GM19328 (cell line): ENCODE data around the gene UHRF2.
"Not testable (repeated sequence)": the region's sequence is repeated elsewhere in the genome, so short reads cannot be mapped to it uniquely, and the experiment has no call there.

Experiments used
- ATAC-seq: cut with Tn5 transposase; IDR thresholded peaks from one replicate; pipeline ENCODE4 v1.9.1; 2021; ENCODE audit warnings: mild to moderate bottlenecking, moderate library complexity; ENCODE audit not compliant: unreplicated experiment

Gene UHRF2

GRCh38 chr9:6479959-6480358 is 67.0 kb downstream of the UHRF2 start:
- no peak for ATAC-seq

DNA sequence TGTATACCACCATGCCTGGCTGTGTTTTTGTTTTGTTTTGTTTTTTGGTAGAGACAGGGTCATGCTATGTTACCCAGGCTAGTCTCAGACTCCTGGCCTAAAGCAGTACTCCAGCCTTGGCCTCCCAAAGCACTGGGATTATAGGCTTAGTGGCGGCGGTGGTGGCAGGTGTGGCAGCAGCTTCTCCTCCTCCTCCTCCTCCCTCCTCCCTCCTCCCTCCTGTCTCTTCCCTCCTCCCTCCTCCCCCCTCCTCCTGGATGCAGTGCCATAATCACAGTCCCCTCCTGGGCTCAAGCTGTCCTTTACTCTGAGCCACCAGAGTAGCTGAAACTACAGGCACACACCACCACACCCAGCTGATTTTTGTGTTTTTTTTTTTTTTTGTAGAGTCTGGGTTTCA is 71.2 kb downstream of the UHRF2 start:
- ATAC-seq, result no peak

GRCh38 chr9:6488395-6488794 is 75.4 kb downstream of the UHRF2 start:
- no peak for ATAC-seq

- ATAC-seq, result no peak
Measured at GRCh38 chr9:6489099-6489498, 76.1 kb downstream of the UHRF2 start.

- ATAC-seq, result no peak
Measured at GRCh38 chr9:6490863-6491262, 77.9 kb downstream of the UHRF2 start.

DNA sequence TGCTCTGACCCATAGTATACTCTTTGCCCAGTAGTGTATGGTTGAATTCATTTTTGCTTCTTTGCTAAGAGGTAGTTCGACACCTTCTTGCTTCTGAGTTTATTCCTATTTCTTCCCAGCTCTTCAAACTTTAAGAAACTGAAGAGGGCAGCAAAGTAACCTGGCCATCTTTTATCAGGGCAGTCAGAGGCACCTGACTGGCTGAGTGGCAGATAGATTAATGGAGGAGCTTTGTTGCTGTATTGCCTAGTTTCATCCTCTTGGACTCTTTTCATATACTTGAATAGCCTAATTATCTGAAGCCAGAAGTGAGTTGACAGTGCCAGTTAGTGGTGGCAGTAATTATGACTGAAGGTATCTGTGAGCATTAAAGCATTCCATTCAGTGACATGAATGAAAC is 82.5 kb downstream of the UHRF2 start:
- ATAC-seq, result no peak

GRCh38 chr9:6498982-6499381 is 86.0 kb downstream of the UHRF2 start:
- no peak for ATAC-seq

GRCh38 chr9:6501526-6502210 is 88.7 kb downstream of the UHRF2 start:
- no peak for ATAC-seq

DNA sequence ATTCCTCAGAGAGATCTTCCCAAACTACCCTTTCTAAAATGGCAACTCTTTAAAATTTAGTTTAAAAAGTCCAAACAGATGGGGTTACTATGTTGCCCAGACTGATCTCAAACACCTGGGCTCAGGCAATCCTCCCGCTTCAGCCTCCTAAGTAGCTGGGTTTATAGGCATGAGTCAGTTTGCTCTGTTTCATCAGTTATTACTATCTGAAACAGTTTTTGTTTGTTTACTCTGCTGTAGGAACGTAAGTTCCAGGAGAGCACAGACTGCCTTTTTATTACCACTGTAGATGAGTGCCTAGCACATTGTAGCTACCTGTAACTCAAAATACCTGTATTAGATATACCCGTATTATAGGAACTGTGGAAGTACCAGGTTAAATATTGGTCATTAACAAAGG is 89.4 kb downstream of the UHRF2 start:
- no peak for ATAC-seq

- ATAC-seq, result no peak
Measured at GRCh38 chr9:6506571-6506970, 93.6 kb downstream of the UHRF2 start.

DNA sequence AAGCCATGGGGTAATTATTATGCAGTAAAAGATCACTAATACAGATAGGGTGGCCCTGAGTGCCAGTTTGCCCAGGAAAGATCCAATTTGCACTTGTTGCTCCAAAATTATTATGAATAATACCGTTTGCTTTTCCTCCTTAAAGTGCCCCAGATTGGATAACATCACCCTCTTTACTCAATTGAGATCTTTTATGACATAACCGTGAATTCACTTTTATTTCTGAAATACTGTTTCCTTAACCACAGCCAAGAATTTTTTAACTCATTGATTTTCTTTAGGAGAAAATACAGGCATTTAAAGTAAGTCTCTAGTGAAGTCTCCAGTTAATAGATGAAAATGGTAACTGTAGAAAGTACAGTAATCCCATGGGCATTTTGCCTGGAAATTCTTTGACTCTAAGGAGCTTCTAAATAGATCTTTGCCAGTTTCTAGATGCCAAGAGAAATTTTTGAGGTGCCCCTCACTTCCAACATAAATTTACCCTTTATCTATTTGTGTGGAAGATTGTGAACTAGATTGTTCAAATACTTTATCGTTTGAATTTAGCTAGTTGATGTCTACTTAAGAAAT is 99.2 kb downstream of the UHRF2 start:
- no peak for ATAC-seq

DNA sequence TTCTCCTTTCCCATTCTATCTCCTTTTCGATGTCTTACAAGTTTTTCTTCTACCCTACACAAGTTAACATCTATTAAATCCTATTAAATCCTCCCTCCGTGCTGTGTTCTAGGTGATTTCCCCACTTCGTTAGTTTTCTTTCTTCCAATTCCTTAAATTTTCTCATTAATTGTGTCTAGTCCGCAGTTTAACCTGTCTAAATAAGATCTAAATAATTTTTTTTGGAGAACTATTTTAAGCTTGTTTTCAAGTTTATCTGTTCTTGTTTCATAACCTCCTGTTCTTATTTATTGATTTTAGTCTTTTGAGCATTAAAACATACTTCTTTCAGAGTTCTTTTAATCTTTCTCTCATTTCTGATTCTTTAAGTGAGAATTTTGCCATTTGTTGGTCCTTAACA is 109.3 kb downstream of the UHRF2 start:
- ATAC-seq, result no peak

- ATAC-seq, result no peak
Measured at GRCh38 chr9:6525326-6526045, 112.5 kb downstream of the UHRF2 start.

GRCh38 chr9:6535594-6535993 is 122.6 kb downstream of the UHRF2 start:
- no peak for ATAC-seq

DNA sequence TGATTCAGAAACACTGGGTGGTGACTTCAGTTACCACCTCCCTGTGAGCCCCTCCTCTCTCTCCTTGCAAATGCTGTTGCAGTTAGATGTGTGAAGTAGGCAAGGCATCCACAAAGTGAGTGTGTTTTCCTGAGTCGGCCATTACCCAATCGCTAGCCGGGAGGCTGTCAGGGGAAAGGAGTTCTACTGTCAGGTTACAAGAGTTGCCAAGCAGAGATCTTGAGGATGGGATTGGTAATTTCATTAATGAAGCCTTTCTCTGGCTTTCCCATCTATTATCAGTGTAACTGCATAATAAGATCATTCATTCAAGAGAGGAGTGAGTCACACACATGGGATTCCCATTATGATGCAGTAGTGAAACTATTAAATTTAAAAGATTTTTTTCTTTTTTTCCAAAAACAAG is 125.7 kb downstream of the UHRF2 start:
- no peak for ATAC-seq

- not testable (repeated sequence) for ATAC-seq
Measured at GRCh38 chr9:6542617-6543016, 129.6 kb downstream of the UHRF2 start.

GRCh38 chr9:6543204-6543603 is 130.2 kb downstream of the UHRF2 start:
- ATAC-seq, result no peak

GRCh38 chr9:6545017-6545691 is 132.2 kb downstream of the UHRF2 start:
- no peak for ATAC-seq

- ATAC-seq, result no peak
Measured at GRCh38 chr9:6549106-6549800, 136.3 kb downstream of the UHRF2 start.

- no peak for ATAC-seq
Measured at GRCh38 chr9:6551136-6551535, 138.1 kb downstream of the UHRF2 start.

DNA sequence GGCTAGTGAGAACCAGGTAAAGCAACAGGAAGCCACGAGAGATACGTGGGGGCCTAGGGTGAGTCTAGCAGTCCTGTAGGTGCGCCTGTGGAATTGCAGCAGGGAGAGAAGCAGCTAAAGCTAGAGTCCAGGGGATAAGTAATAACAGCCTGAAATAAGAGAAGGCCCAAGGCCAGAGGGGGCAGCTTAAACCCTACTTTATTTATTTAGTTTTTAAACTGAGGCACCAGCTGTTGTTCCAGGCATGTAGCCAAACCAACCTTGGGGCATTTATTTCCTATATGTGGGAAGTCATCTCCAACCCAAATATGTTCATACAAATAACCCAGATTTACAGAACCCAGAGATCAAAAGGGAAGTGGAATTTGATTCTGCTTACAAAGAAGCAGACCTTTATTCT is 139.0 kb downstream of the UHRF2 start:
- ATAC-seq, result no peak
